Body of pancreas (tissue), 4 donors: Measurements from ENCODE around the gene GOLGA7B.

ENCODE experiments used
- CTCF ChIP-seq, 7 experiments: fragments of 450-650 bp in 4 of 7; fragments of 200-600 bp in 3 of 7; sonication (generic) in 3 of 7; IDR thresholded peaks; one replicate each; pipeline ENCODE4 v1.5.1; 2016 to 2019; ENCODE audit warnings: antibody characterized with exemption in 7 of 7
- POLR2A ChIP-seq, 3 donors: fragments of 450-650 bp; IDR thresholded peaks; one replicate each; pipeline ENCODE4 v1.6.1; 2016; ENCODE audit warnings: antibody characterized with exemption in 3 of 3, mild to moderate bottlenecking in 2 of 3

- TF ChIP-seq POLR2A (IDR thresholded peaks at IDR 0.05), result no peak
- TF ChIP-seq CTCF (IDR thresholded peaks at IDR 0.05), result no peak
These were observed 1.8 kb downstream of the GOLGA7B start for GRCh38 chr10:97851341-97852001.
